ENCODE results near the gene NAV3. TPM values are rescaled to one million over a fixed set of nuclear protein-coding genes. Genes with fewer than 3 reads are reported as not detected.
A peak's percentile ranks its signal among the peaks of the same experiment; 100 is the strongest.

NAV3 gene
- total RNA-seq, 1 experiment from 2014 or later, result 28.3 TPM

DNA sequence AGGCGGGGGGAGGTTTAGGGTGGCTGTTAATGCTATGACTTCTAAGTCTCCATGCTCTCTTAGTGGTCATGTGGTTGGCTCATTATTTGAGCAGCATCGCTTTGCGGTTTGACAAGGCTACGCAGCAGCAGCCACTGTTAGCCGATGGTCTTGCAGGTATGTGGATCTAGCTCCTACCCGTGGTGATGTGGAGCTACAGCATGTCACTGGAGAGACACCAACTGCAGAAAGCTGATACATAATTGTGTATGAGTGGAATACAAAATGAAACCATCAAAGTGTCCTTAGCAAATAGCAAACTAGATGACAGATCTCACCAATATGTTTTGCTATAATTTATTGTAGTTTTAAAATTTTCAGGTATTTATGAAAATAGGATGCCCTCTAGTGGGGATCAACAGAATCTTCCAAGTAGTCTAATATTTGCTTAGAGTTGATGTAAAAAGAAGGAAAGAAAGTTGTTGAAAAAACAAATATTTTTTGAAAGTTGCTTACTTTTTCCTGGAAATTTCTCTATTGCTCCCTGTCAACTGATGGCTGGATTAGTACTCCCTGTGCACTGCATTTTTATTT lies 94.9 kb downstream of the NAV3 start:
- DNase-seq (ENCODE audit: low read depth), result peak; percentile 94

DNA sequence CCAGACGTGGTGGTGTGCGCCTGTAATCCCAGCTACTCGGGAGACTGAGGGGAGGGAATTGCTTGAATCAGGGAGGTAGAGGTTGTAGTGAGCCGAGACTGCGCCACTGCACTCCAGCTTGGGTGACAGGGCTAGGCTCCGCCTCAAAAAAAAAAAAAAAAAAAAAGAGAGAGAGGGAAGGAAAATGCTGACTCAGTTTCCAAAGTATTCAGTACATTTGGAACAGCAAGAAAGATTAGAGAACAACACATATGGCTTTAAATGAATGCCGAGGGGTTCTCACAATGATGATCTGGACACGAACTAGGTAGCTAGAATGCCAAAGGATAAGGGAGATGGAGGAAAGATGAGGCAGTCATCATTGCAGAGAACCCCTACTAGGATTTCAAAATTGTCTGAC lies 97.4 kb downstream of the NAV3 start:
- DNase-seq (ENCODE audit: low read depth), result no peak

DNA sequence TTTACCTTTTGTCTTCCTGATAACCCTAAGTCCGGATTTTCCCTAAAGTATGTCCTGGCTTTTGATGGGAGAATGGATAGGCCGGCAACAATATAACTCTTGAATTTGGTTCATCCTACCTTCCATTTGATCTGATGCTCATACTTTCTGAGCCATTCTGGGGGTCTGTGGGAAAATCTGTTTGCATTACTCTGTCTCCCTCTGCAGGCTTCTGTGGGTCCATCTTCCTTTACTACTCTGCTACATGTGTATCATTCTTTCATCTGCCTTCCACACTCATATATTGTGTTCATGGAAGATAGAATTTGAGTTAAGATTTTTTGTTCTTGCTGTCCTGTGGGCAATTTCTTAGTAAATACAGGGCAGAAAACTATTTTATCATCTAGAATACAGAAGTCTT lies 101.5 kb downstream of the NAV3 start:
- no peak for DNase-seq (ENCODE audit: low read depth)

DNA sequence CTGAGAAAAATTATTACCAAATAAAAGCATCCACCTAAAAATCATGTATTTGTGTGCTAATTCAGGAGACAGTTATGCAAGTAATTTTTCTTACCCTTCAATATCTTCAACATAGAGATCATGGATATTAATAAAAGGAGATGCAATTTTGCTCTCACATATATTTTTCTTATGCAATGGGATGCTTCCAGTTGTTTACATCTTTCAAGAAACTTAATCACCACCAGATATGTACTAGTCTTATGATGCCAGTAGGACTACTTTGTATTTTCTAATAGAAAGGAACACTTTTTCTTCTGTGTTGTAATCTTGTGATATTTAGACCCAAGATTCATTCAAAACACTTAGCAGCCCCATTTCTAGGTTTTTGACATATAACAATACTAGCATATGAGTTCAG lies 107.6 kb downstream of the NAV3 start:
- no peak for DNase-seq (ENCODE audit: low read depth)

DNA sequence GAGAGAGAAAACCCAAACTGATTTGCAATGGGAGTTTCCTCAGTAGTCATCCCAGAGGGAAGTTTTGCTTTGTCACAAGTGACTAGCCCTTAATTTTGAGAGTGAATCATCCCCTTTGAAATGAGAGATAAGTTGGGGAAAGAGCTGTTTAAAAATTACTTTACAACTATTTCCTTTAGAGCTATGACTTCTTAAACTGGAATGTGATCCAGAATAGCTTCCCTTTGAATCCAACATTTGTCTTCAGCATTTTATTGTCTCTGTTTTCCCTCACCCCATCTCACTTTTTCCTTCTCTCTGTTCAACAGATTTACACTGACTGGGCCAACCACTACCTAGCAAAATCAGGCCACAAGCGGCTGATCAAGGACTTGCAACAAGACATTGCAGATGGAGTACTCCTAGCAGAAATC lies 109.3 kb downstream of the NAV3 start:
- peak; percentile 91 for DNase-seq (ENCODE audit: low read depth)

DNA sequence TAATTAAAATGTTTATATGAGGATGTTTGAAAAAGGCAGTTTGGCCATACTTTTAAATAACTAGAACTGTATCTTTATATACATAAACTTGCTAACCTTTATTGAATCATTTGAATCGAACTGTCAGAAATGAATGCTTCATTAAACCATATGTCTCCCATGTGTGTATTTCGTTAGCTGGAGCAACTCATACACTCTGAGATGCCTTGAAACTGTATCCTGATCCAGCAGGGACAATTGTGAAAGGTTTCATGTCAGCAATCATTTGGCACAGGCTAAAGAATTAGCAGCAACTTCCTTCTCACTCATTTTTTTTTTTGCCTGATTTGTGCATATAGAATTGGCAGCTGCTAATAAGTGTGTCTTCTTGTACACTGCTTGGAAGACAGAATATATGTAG lies 109.9 kb downstream of the NAV3 start:
- DNase-seq (ENCODE audit: low read depth), result peak; percentile 56

DNA sequence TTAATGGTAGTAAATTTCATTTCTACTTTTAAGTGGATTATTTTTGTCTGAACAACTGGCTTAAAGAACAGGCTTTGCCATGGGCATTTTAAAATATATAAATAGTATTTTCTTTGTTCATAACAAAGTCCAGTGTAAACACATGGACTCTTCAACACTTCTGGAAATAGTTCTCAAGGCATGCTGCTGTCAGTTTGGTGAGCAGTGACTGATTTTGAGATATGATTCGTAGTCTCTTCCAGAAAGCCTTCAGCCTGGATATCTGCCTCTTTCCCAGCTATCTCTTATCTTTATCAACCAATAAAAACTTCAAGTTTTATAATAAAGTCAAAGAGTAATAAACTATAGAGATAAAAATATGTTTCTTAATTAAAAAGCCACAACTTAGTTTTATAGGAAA lies 110.7 kb downstream of the NAV3 start:
- DNase-seq (ENCODE audit: low read depth), result peak; percentile 64

DNA sequence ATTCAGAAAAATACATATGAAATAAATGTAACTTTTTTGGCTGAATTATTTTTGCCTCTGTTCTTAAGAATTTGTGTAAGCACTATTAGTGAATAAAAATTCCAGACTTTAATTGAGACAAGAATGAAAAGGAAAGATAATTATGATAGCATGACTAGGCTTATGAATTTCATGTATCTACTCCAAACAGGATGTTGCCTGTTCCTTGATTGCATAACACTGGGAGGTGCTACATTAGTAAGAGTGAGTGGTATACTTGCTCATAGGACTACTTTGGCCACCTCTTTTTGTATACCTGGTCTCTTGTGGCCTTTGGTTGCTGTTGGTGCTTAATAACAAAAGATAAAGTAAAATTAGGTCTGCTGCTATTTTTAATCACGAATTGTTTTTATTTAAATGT lies 112.8 kb downstream of the NAV3 start:
- DNase-seq (ENCODE audit: low read depth), result peak; percentile 77

DNA sequence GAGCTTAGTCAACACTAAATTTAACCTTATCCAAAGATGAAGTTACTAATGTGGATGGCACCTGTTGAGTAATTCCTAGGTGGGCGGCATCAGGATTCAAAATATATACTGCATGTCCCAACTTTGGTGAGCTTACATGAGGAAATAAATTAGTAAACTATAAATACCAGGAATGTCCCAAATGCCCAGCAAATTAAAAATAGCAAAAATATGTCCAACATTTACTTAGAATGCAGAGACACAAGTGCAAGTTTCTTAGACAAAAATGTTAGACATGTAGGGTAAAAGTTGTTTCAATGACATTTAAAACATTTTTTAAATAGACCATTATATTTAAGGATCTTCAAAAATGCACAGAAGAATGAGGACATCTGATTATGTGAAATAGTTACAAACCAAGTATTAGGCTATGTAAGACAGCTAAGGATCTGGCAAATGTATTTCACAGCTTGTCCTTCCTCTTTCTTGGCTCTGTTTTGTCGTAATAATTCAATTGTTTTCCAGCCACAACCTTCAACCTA lies 115.9 kb downstream of the NAV3 start:
- no peak for DNase-seq (ENCODE audit: low read depth)

DNA sequence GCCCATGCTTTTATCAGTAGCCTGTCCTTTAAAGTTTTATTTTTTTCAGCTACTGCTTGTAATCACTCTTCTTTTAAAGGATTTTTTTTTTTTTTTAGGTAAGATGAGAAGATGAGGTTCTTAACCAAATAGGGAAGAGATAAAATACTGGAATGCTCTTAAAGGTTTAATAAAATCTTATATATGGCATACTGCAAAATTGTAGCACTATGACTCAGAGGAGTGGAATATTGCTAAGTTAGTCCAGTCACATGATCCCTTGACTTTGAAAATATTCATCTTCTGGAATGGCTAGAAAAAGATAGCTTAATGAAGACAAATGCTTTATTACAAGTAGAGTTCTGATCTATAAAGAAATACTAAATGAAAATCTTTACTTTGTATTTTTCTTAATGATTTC lies 116.6 kb downstream of the NAV3 start:
- DNase-seq (ENCODE audit: low read depth), result peak; percentile 72

DNA sequence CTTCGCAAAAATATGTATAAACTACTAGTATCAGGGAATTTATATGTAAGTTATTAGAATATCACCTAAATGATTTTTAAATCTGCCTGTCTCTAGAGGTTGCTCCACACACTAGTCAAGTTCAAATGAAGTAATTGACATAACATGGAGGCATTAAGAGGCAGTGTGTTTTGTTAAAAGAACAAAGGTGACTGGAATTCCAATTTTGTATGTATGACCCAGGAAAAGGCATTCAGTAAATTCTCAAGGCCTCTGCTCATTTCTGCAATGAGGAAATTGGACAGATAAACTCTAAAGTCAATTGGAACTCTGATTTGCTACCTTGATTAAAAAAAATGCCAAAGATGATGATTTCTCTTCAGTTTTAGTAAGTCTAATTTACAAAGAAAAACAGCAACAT lies 117.1 kb downstream of the NAV3 start:
- no peak for DNase-seq (ENCODE audit: low read depth)

DNA sequence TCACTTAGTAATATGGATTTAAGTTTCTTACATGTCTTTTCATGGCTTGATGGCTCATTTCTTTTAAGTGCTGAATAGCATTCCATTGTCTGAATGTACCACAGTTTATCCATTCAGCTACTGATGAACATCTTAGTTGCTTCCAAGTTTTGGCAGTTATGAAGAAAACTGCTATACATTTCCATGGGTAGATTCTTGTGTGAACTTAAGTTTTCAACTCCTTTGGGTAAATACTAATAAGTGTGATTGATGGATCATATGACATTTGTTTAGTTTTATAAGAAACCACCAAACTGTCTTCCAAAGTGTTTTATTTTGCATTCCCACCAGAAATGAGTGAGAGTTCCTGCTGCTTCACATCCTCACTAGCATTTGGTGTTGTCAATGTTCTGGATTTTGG lies 119.2 kb downstream of the NAV3 start:
- DNase-seq (ENCODE audit: low read depth), result no peak

DNA sequence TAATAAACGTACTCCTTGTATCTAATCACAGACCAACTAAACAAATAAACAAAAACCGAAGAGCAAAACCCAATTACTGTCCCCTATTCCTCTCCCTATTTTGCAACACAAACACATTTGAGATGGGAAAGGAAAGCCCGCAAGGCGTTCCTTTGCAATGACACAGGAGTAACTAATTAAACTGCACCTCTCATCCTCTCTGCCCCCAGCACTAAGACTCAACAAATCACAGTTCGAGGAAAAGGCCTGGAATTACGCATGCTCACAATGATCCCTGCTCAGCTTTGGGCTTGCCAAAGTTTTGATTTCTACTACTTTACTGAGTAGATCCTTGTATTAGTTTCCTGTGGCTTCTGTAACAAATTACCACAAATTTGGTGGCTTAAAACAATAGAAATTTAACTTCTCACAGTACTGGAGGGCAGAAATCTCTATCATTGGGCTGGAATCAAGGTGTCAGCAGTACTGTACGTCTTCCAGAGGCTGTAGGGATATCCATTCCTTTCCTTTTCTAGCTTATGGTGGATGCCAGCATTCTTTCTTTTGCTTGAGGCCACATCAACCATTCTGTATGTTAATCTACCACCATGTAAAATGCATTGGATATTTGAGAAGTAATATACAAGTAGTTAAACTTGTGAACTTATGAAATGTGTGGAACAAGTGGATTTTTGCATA lies 123.0 kb downstream of the NAV3 start:
- no peak for DNase-seq (ENCODE audit: low read depth)

DNA sequence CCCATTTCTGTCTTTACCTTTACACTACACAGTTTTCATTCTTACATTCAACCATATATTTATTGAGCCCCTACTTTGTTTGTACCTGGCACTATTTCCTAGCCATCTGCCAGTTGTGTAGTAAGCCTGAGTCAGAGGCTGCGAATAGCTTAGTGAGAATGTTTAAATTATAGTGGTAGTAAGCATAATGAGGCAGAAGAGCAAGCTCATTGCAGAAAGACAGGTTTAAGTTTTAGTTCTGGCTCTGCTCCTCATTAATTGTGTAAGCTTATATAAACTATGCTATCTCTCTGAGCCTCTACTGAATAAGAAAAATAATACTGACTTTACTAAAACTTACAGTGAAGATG lies 123.5 kb downstream of the NAV3 start:
- no peak for DNase-seq (ENCODE audit: low read depth)

DNA sequence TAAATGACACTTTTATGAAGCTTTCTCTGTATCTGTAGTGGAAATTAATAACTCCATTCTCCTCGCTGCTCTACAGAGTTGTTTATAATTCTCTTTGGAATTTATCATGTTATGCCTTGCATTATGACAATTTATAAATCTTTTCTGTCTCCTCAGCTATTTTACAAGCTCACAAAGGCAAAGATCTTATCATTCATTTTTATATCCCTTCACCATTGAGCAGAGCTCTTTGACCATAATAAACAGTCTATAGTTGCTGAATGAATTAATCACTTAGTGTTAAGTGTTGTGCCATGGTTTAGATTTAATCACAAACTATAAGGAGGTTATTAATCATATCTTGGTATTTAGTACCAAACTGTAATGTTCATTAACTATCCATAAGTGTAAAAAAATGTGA lies 126.4 kb downstream of the NAV3 start:
- no peak for DNase-seq (ENCODE audit: low read depth)

DNA sequence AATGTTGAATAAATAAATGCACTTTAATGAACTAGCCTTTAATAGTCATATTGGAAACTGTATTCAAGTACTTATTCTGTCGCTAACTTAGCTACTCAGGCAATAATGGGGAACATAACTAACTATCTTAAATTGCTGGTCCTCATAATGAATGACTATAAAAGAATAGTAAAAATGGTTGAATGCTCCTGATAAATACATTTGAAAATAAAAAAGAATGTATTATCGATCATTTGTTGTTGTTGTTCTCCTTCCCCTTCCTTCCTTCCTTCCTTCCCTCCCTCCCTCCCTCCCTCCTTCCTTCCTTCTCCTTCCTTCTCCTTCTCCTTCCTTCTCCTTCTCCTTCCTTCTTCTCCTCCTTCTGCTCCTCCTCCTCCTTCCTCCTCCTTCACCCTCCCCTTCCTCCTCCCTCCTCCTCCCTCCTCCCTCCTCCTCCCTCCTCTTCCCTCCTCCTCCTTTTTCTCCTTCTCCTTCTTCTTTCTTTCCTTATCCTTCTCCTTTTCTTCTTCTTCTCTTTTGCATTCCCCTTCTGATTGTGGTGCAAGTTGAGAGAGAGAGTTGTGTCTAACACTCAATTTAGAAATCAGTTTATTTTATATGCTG lies 133.0 kb downstream of the NAV3 start:
- DNase-seq (ENCODE audit: low read depth), result no peak

DNA sequence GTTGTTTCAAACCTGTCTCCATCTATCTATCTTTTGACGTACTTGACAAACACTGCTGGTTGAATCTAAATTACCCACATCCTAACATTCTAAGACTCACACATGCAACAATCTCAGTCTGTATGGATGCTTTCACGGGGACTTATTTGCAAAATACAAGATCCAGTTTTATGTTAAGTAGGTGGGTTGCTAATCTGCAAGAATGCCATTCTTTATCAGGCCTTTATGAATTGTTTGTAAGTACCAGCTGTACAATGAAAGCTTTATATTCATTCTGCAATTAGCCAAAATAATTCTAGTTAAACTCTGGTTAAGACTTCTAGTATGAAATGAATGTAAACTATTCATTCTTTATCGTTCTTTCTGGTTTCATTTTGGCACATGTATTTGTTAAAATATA lies 135.1 kb downstream of the NAV3 start:
- DNase-seq (ENCODE audit: low read depth), result no peak

DNA sequence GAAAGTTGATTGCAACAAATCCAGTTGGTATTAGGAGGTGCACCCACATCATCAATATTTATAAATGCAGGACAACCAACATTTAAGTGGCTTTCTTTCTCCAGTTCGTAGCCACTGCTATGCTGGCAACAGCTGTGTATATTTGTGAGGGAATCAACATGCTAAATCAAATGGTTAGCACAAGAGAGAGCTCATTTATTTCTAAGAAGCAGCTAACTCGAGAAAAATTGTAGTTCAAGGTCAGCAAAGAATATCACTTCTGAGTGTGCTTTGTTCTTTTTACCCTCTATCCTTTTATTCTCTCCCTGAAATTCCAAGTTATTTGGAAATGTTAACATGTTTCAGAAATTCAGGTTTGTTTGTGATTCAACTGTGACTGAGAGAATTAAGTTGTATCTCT lies 137.3 kb downstream of the NAV3 start:
- no peak for DNase-seq (ENCODE audit: low read depth)

DNA sequence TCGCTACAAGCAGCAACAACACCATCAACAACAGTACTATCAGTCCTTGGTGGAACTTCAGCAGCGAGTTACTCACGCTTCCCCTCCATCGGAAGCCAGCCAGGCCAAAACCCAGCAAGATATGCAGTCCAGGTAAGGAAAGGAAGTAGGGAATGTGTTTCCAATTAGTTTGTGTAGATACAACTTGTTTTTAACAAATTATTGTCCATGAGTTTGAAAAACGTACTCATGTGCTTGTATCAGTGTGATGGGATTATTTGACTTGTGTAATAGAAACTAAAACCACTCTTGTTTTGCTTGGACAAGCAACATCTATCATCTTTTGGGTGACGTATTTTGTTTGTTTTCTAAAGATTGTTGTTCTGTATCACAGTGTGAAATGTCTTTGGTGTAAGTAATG lies 137.9 kb downstream of the NAV3 start:
- no peak for DNase-seq (ENCODE audit: low read depth)

DNA sequence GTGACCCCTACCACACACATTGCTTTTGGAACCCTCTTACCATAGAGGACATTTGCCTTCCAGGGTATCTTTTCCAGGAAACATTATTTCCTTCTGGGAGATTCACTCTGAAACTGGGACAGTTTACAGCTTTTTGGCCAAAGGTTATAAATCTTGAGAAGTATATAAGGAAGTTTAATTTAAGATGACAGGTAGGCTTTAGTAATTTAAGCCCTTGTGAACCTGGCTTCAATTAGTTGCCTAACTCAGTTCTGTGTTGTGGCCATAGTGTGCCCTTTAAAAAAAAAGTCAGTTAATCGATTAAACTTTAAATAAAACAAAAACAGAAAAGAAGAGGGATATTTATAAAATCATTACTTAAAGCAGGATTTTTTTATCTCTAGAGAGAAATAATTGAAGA lies 142.9 kb downstream of the NAV3 start:
- DNase-seq (ENCODE audit: low read depth), result no peak

DNA sequence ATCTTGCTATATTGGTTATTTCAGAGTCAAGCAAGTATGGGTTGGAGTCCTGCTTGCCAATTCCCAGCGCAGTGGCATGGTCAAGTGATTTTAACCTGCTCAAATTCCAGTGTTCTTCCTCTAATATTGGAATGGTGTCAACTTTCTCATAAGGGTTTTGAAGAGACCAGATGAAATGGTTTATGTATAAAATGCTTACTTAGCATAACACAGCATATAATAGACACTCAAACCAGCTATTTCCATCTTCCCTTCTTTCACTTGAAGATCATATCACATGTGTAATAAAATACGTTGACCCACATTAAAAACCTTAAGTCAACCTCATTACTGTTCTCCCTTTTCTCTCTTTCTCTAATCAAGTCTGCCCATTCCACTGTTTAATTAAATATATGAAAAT lies 144.0 kb downstream of the NAV3 start:
- no peak for DNase-seq (ENCODE audit: low read depth)

DNA sequence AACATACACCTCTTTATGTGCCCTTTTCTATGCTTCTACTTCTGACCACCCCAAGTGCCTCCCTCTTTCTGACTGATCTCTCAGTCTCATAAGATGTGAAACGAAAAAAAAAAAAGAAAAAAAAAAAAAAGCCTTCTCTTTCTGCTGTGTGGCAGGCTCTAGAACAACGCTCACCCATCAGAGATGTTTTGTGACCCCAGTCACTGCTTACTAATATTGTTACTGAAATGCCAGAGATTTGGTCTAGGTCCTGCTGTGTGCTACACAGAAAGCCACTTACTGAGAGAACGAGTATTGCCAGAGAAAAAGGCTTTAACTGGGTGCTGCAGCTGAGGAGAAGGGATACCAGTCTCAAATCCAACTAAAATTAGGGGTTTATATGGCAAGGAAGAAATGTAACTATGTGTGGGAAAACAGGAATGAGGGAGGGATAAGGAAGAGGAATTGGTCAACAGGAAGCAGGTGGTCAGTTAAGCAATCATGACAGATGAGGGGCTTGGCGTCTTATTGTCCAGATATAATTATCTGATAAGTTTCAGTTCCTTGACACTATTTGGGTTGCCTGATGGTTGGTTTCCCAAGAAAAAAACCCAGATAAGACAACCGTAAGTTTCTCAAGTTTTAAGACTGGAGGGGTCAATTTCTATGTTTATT lies 149.0 kb downstream of the NAV3 start:
- no peak for DNase-seq (ENCODE audit: low read depth)

DNA sequence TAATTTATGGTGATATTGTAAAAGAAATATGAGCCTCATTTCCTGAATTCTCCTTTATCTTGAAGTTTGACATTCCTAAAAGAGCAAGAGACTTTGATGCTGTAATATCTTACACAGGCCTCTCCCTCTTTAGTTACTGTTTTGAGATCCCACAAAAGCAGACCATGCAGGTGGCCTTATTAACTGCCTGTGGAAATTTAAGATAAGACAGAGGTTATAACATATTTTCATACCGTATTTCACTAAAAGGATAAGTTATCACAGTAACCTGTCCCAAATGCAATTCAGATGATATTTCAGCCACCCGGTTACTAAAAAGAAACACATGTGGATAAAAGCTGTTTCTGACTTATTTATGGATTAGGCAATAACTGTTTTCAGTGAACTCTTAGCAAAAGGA lies 150.1 kb downstream of the NAV3 start:
- no peak for DNase-seq (ENCODE audit: low read depth)

All from M059J (cell line).